NCI-H1417 treated with DMSO at 0.1 percent for 48 hours (cell line): ENCODE results near the gene STYXL1.

Experiments used
- DNase-seq: peaks from one replicate; lab custom pipeline; 2025; lab: John Stamatoyannopoulos, UW

STYXL1 gene

DNA sequence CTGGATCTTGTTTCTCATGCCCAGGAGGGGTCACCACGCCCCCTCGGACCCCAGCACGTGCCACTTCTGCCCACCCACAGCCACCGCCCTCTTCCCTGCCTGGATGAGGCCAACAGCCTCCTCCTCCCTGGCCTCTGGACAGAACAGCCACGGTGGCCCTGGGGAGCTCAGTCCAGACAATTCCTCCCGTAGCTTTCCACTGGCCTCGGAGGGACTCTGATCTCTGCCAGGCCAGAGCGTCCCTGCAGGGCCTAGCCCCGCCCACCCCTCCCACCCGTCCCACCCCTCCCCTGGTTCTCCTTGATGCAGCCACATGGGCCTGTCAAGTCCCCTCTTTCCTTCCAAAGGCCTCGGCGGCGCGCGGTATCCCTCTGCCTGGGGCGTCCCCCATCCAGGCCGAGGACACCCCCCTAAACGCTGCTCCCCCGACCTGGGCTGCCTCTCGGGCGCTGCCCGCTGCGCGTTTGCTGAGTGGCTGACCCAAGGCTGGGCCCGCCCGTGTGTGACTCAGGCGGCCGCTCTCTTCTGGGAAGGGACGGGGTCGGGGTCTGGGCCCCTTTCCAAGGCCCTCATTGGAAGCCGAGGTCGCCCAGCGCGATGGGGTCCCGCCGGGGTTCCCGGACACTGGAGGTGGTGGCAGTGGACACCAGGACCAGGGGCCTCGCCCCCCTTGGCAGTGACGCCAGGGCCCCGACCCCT is 54.0 kb downstream of the STYXL1 start:
- no peak for DNase-seq

DNA sequence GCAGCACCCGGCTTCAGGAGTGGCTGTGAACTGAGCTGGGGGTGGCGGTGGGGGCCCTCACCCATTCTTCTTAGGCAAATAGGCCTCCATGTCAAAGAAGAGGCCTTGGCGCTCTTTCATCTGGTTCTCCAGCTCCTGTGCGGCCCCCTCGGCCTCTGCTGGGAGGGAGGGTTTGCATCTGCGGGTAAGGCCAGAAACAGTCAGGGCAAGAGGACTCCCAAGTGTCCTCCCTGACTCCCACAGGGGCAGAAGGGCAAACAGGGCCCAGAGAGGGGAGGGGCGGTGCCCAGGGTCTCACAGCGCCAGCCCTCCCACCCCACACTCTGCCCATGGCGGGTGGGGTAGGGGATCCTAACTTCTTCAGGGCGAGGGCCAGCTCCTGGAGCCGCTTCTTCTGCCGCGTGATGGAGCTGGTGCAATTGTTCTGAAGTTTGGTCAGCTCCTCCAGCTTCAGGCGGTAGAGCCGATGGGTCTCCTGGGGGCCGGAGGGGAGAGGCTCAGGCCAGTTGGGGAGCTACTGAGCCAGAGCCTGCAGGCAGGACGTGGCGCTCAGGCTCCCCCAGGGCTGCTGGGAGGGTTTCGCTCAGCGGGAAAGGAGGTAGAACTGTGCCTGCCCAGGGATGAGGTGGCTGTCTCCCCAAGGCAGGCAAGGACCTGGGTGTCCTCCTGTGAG is 55.6 kb downstream of the STYXL1 start:
- no peak for DNase-seq

DNA sequence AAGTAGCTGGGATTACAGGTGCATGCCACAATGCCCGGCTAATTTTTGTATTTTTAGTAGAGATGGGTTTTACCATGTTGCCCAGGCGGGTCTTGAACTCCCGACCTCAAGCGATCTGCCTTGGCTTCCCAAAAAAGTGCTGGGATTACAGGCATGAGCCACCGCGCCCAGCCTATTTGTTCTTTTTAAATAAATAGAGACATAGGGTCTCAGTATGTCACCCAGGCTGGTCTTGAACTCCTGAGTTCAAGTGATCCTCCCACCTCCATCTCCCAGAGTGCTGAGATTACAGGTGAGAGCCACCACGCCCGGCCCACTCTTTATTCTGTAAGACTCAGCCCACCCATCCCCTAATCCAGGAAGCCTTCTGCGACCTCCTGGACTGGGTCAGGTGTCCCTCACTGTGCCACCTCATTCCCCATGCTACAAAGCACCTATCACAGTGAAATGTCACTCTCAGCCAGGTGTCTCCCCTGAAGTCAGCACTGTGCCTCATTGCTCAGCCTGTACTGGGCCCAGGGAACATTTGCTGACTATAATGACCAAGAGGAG is 56.2 kb downstream of the STYXL1 start:
- no peak for DNase-seq

DNA sequence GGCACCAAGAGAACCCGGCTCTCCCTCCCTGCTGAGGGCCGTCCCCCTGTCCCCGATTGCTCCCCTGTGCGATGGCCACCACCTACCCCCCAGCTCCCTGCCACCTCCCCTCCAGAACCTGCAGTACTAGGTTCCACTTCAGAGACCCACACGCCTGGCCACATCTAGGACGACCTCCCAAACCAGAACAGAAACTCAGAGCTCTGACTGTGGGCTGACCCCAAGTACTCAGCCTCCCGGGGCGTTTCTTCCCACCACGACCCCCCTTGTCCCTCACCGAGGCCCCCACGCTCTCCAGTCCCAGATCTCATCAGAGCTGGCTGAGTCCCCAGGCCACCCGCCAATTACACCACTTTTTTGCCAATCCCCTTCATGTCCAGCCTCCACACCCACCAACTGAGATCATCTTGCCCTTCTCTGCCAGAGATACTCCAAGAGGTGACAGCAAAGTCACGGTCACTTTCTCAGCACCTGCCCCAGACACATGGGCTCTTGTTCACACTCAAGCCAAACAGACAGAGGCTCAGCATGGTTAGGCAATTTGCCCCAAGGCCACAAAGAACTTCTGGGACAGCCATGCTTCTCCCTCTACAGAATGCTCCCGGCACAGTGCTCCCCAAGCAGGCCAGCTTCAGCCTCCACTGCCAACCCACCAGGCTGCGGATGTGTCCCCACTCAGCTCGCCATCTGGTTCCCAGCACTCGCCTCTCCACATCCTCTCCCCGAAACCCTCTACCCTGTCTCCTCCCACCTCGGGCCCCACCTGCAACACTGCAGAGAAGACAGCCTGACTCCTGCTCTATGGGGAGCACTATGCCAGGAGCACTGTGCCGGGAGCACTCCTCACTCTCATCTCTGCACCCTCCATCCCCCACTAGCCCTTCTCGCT is 58.1 kb downstream of the STYXL1 start:
- DNase-seq, result no peak

DNA sequence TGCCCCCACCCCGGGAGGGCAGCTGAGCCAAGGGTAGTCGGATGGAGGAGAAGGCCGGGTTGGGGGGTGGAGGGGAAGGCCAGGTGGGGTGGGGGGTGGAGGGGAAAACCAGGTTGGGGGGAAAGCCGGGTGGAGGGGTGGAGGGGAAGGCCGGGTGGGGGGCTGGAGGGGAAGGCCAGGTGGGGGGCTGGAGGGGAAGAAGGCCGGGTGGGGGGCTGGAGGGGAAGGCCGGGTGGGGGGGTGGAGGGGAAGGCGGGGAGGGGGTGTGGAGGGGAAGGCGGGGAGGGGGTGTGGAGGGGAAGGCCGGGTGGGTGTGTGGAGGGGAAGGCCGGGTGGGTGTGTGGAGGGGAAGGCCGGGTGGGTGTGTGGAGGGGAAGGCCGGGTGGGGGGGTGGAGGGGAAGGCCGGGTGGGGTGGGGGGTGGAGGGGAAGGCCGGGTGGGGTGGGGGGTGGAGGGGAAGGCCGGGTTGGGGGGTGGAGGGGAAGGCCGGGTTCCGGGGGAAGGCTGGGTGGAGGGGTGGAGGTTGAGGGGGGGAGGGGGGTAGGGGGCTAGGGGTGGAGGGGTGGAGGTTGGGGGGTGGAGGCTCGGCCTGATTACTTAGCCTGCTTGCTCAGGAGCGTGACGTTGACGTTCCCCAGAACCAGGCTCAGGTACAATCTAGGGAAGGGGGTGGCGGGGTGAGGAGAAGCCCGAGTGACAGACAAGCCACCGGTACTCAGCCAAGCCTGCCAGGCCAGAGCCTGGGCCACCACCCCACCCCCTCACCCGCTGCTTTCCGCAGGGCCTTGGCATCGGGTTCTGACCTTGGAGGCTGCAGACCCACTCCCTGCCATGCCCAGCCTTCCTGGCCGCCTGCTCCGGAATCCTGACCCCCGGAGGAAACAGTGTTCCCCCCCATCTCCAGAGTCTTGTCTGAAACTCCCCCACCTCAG is 59.0 kb downstream of the STYXL1 start:
- no peak for DNase-seq

DNA sequence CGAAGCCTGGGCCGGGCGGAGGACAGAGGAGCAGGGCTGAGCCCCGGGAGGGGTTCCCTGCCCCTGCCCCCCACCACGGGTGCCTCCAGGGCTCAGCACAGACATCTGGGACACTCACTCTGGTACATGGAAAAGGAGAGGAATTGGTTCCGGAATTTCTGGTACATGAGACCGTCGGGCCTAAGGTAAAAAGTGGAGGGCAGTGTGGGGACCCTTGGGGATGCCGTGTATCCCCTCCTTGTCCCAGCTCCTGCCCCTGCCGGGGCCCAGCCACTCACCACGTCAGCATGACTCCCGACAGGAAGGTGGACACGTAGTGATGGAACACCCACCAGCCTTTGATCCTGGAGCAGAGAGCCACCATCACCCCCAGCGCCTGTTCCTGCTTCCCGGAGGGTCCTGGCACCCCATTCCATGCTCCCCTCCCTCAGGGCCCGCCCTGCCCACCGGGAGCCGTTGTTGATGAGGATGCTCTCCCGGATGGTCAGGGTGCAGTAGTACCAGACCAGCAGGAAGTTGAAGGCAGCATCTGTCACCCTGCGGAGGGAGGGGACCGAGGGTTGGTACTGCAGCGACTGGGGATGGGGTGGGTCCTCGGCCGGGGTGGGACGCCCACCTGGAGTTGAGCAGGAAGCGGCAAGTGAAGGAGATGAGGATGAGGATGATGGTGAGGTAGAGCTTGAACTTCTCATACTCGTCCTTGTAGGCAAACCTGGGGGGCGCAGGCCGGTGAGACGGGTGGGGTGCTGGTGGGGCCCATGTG is 59.8 kb downstream of the STYXL1 start:
- DNase-seq, result no peak

DNA sequence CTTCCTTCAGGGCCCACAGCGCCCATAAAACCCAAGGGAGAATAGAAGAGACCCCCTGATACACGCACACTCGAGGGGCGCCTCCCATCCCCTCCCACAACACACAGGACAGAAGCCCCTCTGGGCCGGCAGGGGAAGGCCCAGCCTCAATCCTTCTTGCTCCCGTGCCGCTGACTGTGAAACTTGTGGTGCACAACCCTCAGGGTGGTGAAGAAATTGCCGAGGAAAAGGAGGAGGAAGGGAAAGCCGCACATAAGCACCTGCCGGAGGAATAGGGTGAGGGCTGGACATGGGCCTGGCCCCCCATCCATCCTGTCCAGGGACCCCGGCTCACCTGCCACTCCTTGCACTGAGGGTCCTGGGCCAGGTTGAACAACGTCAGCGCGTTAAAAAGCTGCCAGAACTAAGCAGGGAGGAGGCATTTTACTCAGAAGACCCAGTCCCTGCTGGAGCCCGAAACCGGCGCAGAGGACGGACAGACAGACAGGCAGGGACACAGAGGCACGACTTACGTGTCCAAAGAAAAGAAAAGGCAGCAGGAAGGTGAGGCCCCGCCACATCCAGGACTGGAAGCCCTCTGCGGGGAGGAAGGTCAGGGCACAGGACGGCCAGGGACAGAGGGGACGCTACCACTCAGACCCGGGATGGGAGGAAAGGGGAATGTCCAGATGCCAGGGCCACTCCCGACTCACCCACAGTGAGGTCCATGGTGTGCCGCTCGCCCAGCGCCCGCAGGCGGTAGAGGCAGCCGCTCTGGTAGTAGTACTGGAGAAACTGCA is 60.6 kb downstream of the STYXL1 start:
- DNase-seq, result no peak

DNA sequence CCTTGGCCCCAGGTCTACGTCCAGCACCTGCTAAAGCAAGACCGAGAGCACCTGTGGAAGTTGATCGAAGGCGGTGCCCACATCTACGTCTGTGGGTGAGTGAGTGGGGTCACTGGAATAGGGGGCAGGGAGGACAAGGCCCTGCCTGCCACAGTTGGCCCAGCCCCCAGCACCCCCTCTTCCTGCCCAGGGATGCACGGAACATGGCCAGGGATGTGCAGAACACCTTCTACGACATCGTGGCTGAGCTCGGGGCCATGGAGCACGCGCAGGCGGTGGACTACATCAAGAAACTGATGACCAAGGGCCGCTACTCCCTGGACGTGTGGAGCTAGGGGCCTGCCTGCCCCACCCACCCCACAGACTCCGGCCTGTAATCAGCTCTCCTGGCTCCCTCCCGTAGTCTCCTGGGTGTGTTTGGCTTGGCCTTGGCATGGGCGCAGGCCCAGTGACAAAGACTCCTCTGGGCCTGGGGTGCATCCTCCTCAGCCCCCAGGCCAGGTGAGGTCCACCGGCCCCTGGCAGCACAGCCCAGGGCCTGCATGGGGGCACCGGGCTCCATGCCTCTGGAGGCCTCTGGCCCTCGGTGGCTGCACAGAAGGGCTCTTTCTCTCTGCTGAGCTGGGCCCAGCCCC is 61.5 kb downstream of the STYXL1 start:
- DNase-seq, result no peak

DNA sequence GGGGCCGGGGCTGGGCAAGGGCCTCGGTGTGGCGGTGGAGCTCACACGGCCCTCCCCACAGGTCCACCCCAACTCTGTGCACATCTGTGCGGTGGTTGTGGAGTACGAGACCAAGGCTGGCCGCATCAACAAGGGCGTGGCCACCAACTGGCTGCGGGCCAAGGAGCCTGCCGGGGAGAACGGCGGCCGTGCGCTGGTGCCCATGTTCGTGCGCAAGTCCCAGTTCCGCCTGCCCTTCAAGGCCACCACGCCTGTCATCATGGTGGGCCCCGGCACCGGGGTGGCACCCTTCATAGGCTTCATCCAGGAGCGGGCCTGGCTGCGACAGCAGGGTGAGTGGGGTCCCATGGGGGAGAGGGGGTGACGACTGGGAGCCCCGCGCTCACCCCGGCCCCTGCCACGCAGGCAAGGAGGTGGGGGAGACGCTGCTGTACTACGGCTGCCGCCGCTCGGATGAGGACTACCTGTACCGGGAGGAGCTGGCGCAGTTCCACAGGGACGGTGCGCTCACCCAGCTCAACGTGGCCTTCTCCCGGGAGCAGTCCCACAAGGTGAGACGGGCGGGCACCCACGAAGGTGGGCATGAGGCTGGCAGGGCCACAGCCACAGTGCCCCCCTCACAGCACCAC is 62.2 kb downstream of the STYXL1 start:
- DNase-seq, result no peak

DNA sequence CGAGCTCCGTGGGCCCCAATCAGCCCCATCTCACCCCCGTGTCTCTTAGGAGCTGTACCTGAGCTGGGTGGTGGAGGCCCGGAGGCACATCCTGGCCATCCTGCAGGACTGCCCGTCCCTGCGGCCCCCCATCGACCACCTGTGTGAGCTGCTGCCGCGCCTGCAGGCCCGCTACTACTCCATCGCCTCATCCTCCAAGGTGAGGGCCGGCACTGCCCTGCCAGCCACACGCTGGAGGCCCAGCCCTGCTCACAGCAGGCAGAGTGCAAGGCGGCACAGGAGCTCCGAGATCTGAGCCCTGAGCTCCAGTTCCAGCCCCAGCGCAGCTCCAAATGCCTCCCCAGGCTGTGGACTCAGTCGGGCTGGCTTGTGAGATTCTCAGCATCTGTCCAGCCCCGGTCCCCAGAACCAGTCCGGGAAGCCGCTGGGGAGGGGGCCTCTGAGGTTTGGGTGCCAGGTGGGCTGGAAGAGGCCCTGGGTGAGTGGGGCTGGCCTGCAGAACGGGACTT is 62.7 kb downstream of the STYXL1 start:
- no peak for DNase-seq

DNA sequence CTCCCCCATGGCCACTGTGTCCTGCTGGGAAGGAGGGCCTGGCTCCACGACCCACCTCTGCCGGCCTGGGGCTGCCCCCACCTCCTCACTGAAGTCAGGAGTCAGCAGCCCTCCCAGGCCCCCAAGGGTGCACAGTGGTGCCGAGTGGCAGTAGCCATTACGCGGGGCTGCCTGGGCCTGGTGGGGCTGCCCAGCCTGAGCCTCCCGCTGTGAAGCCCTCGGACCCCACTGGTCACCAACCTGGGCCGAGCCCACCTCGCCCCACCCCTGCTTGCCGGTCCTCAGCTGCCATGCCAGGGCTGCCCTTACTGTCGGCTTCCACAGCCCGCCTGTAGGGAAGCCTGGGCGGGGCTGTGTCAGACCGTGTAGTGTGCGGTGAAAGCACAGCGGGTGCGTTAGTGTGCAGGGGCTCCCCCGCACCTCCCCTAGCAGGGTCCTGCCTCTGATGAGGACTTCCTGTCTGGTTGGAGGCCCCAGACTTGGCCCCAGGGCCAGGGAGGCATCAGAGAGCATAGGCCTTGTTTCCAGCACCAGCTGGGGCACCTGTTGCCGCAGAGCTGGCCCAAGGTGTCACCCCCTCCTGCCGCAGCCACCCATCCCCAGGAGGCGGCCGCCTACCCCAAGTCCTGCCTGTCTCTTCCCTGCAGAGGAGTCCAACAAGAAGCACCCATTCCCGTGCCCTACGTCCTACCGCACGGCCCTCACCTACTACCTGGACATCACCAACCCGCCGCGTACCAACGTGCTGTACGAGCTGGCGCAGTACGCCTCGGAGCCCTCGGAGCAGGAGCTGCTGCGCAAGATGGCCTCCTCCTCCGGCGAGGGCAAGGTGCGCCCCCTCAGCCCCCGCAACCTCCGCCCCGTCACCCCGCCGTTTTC is 63.4 kb downstream of the STYXL1 start:
- no peak for DNase-seq

DNA sequence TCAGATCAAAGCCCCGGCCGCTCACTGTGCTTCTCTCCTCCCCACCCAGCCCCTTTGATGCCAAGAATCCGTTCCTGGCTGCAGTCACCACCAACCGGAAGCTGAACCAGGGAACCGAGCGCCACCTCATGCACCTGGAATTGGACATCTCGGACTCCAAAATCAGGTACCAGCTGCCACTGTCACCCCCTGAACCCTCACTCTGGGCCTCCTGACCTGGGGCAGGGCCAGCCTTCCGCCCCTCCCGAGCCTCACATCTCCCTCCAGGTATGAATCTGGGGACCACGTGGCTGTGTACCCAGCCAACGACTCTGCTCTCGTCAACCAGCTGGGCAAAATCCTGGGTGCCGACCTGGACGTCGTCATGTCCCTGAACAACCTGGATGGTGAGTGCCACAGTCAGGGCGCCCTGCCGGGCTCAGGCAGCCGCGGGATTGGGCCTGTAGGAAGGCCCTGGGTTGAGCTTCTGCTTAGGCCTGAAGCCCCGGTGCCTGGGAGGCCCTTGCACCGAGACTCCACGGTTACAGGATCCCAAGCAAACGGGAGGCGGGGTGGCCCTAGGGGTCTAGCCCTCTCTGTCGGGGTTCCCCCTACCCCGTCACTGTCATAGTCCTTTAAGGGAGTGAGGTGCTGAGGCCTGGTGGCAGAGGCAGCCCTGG is 64.2 kb downstream of the STYXL1 start:
- DNase-seq, result no peak

DNA sequence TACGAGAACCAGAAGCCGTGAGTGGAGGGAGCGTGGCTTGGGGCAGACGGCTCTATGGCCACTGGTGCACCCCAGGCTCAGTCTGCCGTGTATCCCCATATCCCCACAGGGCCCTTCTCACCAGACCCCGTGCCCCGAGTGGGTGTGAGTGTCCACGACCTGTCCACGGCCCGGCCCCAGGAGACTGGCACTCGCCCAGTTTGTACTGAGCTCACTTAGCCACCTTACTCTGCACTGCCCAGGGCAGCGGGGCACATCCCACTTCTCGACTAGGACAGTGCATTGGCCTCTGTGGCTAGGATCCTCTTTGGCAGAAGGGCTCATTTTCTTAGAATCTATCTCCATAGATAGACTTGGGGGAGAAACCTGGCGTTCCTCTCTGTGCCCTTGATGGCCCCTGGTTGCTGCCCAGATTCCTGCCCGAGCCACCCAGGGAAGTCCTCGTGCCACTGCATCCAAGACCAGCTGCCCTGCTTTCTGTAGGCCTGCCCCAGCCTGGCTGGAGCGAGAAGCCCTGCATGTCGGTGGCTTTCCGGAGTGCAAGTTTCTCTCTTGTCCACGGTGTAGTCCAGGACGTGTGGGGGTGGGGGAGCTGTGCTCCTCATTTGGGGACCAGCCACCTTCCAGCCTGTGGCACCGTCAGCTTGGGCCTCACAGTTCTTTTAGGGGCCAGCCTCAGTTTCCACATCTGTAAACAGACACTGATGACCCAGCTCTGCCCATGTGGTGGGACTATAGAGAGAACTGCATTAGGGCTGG is 65.3 kb downstream of the STYXL1 start:
- DNase-seq, result no peak

DNA sequence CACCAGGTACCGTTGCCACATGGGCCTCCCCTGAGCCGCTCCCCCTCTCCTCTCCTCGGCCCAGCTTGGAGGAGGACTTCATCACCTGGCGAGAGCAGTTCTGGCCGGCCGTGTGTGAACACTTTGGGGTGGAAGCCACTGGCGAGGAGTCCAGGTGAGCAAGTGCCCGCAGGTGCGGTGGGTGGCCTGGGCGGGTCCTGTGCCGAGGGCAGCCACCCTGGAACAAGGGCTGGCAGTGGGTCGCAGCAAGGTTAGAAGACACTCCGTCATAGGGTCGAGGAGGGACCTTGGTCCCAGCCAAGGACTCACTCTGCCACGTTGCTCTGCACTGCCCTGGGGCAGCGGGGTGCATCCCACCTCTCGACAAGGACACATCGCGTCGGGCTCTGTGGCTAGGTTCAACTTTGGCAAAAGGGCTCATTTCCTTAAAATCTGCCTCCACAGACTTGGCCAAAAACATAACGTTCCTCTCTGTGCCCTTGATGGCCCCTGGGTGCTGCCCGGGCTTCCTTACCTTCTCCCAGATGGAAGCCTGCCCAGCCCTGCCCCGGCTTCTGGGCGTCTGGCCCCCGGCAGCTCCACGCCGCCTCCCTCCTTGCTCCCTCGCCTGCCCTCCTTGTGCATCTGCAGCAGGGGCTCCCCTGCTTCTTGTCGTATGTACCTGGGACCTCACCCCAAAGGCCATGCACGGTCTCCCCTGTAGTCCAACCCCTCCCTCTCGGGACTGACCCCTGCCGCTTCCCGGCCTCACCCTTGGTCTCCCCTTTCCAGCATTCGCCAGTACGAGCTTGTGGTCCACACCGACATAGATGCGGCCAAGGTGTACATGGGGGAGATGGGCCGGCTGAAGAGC is 66.1 kb downstream of the STYXL1 start:
- DNase-seq, result no peak

DNA sequence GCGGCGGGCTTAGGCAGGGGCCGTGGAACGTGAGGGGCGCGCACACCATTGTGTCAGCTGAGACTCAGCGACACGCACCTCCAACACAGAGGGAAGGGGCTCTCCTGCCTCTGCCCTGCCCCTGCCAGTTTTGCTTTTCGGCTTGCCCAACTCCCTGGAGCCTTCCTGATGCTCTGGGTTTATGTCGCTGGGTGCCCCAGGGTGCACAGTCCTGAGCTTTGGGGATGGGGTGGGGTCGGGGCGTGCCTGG is 66.7 kb downstream of the STYXL1 start:
- DNase-seq, result no peak
